ENCODE results near the gene PADI3. TPM values are rescaled to one million over a fixed set of nuclear protein-coding genes. Genes with fewer than 3 reads are reported as not detected.

PADI3 gene
- total and polyA plus RNA-seq, 2 of the 4 experiments (the other 2 are of a cell fraction) = not detected

DNA sequence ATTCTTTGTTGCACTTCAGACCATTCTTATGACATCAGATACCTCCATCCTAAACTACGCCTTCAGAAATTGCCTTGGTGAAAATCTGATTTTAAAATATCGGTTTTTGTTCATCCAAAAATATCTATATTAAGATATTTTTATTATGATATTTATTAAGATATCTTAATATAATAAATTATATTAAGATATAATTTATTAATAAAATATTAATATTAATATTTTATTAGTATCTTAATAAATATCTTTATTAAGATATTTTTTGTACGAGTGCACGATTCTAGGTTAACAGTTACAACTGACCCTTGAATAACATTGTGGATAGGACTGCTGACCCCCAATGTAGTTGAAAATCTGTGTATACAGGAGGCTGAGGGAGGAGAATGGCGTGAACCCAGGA is 80.0 kb downstream of the PADI3 start:
- Histone ChIP-seq H2AK9ac (replicated peaks; ENCODE audit: low read depth, low read length, poor library complexity) (no peak overlapping the region), H3K9me1 (ENCODE audit: insufficient read depth, low read length) (no peaks in the 10 kb centered on the region)
- ATAC-seq (ENCODE audit: low read depth) = no peak

More for the DNA sequence above, 80.0 kb downstream of the PADI3 start:
- Histone ChIP-seq H2AK5ac (ENCODE audit: low read depth, low read length) (no peak overlapping the region), H2BK5ac (ENCODE audit: low read depth, low read length, poor library complexity, severe bottlenecking) (no peak overlapping the region), H4K8ac (ENCODE audit: low read depth in 2 of 2, low read length in 2 of 2) (no peak overlapping the region), H3K79me1 (ENCODE audit: low read depth in 1 of 2, low read length in 2 of 2) (no peaks in the 10 kb centered on the region), H3K4me1 (ENCODE audit: control insufficient read depth, insufficient read depth, low read length) (no peaks in the 10 kb centered on the region), H3K4me3 (ENCODE audit: insufficient read depth, low read depth, low read length) (no peak overlapping the region), H3K23ac (ENCODE audit: low read depth, low read length) (no peak overlapping the region), H3K27ac (ENCODE audit: insufficient read depth, low read length) (no peak overlapping the region), H2AFZ (replicated peaks; ENCODE audit: low read length, poor library complexity) (no peak overlapping the region), H3K56ac (ENCODE audit: extremely low read depth, insufficient read depth, low read length) (no peak overlapping the region), H2BK120ac (ENCODE audit: low read depth, low read length) (no peak overlapping the region), H4K20me1 (ENCODE audit: insufficient read depth, low read length) (no peaks in the 10 kb centered on the region), H2BK20ac (ENCODE audit: low read depth, low read length) (no peak overlapping the region), H4K5ac (ENCODE audit: low read depth, low read length) (no peak overlapping the region), H3K4me2 (ENCODE audit: low read depth, low read length) (no peak overlapping the region), H2BK15ac (ENCODE audit: low read depth, low read length) (no peak overlapping the region), H3K18ac (ENCODE audit: low read depth, low read length) (no peak overlapping the region), H3K9me3 (ENCODE audit: control insufficient read depth, insufficient read depth, low read length) (peaks cover 2% of the 10 kb centered on the region), H3K9ac (ENCODE audit: low read depth, low read length) (no peak overlapping the region), H3K27me3 (ENCODE audit: control insufficient read depth, insufficient read depth, low read length) (peaks cover 13% of the 10 kb centered on the region), H3K14ac (replicated peaks; ENCODE audit: low read depth, low read length) (no peak overlapping the region), H4K91ac (ENCODE audit: insufficient read depth, low read depth, low read length) (no peak overlapping the region), H3K4ac (ENCODE audit: low read depth, low read length) (no peak overlapping the region), H3K36me3 (ENCODE audit: control insufficient read depth, insufficient read depth, low read length) (no peaks in the 10 kb centered on the region)
- BruUV-seq (replicated peaks) = no TSS peak
- TF ChIP-seq NFE2L2 (IDR thresholded peaks at IDR 0.05; ENCODE audit: low read depth, low read length) (no peak), MAZ (IDR thresholded peaks at IDR 0.05; ENCODE audit: borderline replicate concordance, low read depth, low read length) (no peak), POLR2A (IDR thresholded peaks at IDR 0.05; ENCODE audit: low read depth, low read length) (no peak), FOS (IDR thresholded peaks at IDR 0.05; ENCODE audit: low read depth, low read length) (no peak), MAFK (IDR thresholded peaks at IDR 0.05; ENCODE audit: low read depth, low read length) (no peak), RFX5 (IDR thresholded peaks at IDR 0.05; ENCODE audit: low read depth, low read length) (no peak), SMC3 (IDR thresholded peaks at IDR 0.05; ENCODE audit: low read depth, low read length) (no peak), BHLHE40 (IDR thresholded peaks at IDR 0.05; ENCODE audit: low read depth, low read length) (no peak), RAD21 (IDR thresholded peaks at IDR 0.05; ENCODE audit: low read length) (no peak)
- TF ChIP-seq, protein P1, sequence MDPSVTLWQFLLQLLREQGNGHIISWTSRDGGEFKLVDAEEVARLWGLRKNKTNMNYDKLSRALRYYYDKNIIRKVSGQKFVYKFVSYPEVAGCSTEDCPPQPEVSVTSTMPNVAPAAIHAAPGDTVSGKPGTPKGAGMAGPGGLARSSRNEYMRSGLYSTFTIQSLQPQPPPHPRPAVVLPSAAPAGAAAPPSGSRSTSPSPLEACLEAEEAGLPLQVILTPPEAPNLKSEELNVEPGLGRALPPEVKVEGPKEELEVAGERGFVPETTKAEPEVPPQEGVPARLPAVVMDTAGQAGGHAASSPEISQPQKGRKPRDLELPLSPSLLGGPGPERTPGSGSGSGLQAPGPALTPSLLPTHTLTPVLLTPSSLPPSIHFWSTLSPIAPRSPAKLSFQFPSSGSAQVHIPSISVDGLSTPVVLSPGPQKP (IDR thresholded peaks at IDR 0.05; ENCODE audit: borderline replicate concordance, low read depth, low read length) = no peak
- TF ChIP-seq, protein P2, sequence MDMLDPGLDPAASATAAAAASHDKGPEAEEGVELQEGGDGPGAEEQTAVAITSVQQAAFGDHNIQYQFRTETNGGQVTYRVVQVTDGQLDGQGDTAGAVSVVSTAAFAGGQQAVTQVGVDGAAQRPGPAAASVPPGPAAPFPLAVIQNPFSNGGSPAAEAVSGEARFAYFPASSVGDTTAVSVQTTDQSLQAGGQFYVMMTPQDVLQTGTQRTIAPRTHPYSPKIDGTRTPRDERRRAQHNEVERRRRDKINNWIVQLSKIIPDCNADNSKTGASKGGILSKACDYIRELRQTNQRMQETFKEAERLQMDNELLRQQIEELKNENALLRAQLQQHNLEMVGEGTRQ (IDR thresholded peaks at IDR 0.05; ENCODE audit: low read depth, low read length) = no peak
- TF ChIP-seq, protein P3, sequence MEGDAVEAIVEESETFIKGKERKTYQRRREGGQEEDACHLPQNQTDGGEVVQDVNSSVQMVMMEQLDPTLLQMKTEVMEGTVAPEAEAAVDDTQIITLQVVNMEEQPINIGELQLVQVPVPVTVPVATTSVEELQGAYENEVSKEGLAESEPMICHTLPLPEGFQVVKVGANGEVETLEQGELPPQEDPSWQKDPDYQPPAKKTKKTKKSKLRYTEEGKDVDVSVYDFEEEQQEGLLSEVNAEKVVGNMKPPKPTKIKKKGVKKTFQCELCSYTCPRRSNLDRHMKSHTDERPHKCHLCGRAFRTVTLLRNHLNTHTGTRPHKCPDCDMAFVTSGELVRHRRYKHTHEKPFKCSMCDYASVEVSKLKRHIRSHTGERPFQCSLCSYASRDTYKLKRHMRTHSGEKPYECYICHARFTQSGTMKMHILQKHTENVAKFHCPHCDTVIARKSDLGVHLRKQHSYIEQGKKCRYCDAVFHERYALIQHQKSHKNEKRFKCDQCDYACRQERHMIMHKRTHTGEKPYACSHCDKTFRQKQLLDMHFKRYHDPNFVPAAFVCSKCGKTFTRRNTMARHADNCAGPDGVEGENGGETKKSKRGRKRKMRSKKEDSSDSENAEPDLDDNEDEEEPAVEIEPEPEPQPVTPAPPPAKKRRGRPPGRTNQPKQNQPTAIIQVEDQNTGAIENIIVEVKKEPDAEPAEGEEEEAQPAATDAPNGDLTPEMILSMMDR (conservative IDR thresholded peaks at IDR 0.05; ENCODE audit: low read depth, low read length) = no peak
- WGBS, 2 experiments (ENCODE audit: extremely low coverage in 2 of 2, insufficient read length in 1 of 2) = no CpG with 5 or more reads among the region's 5 CpGs
- dilution Hi-C loops (cut with HindIII; ENCODE audit: low sequenced_read_pairs, unreplicated experiment) = no loop called here
- DNase-seq = no peak
- CTCF ChIA-PET = no interaction called here
- in situ Hi-C loops (cut with MboI; ENCODE audit: low sequenced_read_pairs) = no loop called here
- POLR2A ChIA-PET (ENCODE audit: unreplicated experiment) = no interaction called here
- intact Hi-C loops (cut with micrococcal nuclease) = no loop called here
